ENCODE results near the gene DLK1.

- TF ChIP-seq CTCF (IDR thresholded peaks at IDR 0.05) (no peak), POLR2AphosphoS5 (IDR thresholded peaks at IDR 0.05) (no peak), POLR2A (IDR thresholded peaks at IDR 0.05) (no peak), EP300 (IDR thresholded peaks at IDR 0.05; ENCODE audit: low read depth) (no peak)
Measured at GRCh38 chr14:100740196-100740825, 13.6 kb downstream of the DLK1 start.

All from transverse colon (tissue), 4 donors.